Trophoblast cell (in vitro differentiated cells and primary cell): ENCODE results near the gene TTYH2.

Source experiments
- DNase-seq, 2 donors: peaks; one replicate each; pipeline ENCODE4 v3.0.0-alpha.2; 2016
- H2AFZ ChIP-seq: 2 replicates; pipeline ENCODE4 v1.6.1; 2013; ENCODE audit warnings: low read length, moderate library complexity, mild to moderate bottlenecking; ENCODE audit not compliant: insufficient read depth, poor library complexity
- H2AK5ac ChIP-seq: 2 replicates; pipeline ENCODE4 v1.6.1; 2013; ENCODE audit warnings: mild to moderate bottlenecking, low read length
- H2BK120ac ChIP-seq: 2 replicates; pipeline ENCODE4 v1.6.1; 2013; ENCODE audit warnings: low read length, mild to moderate bottlenecking, moderate library complexity; ENCODE audit not compliant: insufficient read depth, poor library complexity
- H2BK12ac ChIP-seq: 2 replicates; pipeline ENCODE4 v1.6.1; 2013; ENCODE audit warnings: mild to moderate bottlenecking, low read length, moderate library complexity
- H2BK5ac ChIP-seq: 2 replicates; pipeline ENCODE4 v1.6.1; 2013; ENCODE audit warnings: low read length, low read depth, moderate library complexity, mild to moderate bottlenecking; ENCODE audit not compliant: poor library complexity
- H3K14ac ChIP-seq: 2 replicates; pipeline ENCODE4 v1.6.1; 2013; ENCODE audit warnings: mild to moderate bottlenecking, low read length
- H3K18ac ChIP-seq: 2 replicates; pipeline ENCODE4 v1.6.1; 2013; ENCODE audit warnings: mild to moderate bottlenecking, low read length
- H3K23ac ChIP-seq: 2 replicates; pipeline ENCODE4 v1.6.1; 2013; ENCODE audit warnings: low read length
- H3K27ac ChIP-seq: 2 replicates; pipeline ENCODE4 v1.5.1; 2013; ENCODE audit warnings: low read depth, mild to moderate bottlenecking, inconsistent platforms, low read length, moderate library complexity
- H3K27me3 ChIP-seq: 2 replicates; pipeline ENCODE4 v1.6.1; 2013; ENCODE audit warnings: inconsistent platforms, mild to moderate bottlenecking, low read length, moderate library complexity; ENCODE audit not compliant: insufficient read depth
- H3K36me3 ChIP-seq, 2 experiments: 1 replicate in 1 of 2; 2 replicates in 1 of 2; pipeline ENCODE4 v1.6.1; 2013; ENCODE audit warnings: low read length in 2 of 2, mild to moderate bottlenecking in 2 of 2, moderate library complexity in 1 of 2; ENCODE audit not compliant: insufficient read depth in 2 of 2, control insufficient read depth in 1 of 2
- H3K4ac ChIP-seq: 2 replicates; pipeline ENCODE4 v1.6.1; 2013; ENCODE audit warnings: low read depth, mild to moderate bottlenecking, low read length, moderate library complexity
- H3K4me1 ChIP-seq, 2 experiments: 1 replicate in 1 of 2; 2 replicates in 1 of 2; pipeline ENCODE4 v1.6.1; 2013; ENCODE audit warnings: low read length in 2 of 2, mild to moderate bottlenecking in 2 of 2, moderate library complexity in 1 of 2; ENCODE audit not compliant: insufficient read depth in 2 of 2, control insufficient read depth in 1 of 2
- H3K4me2 ChIP-seq: 2 replicates; pipeline ENCODE4 v1.6.1; 2013; ENCODE audit warnings: inconsistent platforms, mild to moderate bottlenecking, low read length, moderate library complexity
- H3K4me3 ChIP-seq: 2 replicates; pipeline ENCODE4 v1.5.1; 2013; ENCODE audit warnings: mild to moderate bottlenecking, low read depth, low read length, inconsistent platforms
- H3K79me1 ChIP-seq: one replicate; pipeline ENCODE4 v1.6.1; 2013; ENCODE audit warnings: low read length
- H3K79me2 ChIP-seq: 2 replicates; pipeline ENCODE4 v1.6.1; 2013; ENCODE audit warnings: low read length, mild to moderate bottlenecking; ENCODE audit not compliant: control insufficient read depth, insufficient read depth, poor library complexity
- H3K9ac ChIP-seq: 2 replicates; pipeline ENCODE4 v1.6.1; 2013; ENCODE audit warnings: mild to moderate bottlenecking, low read length
- H3K9me3 ChIP-seq: 2 replicates; pipeline ENCODE4 v1.6.1; 2013; ENCODE audit warnings: low read depth, mild to moderate bottlenecking, control low read depth, inconsistent platforms, low read length; ENCODE audit not compliant: insufficient read depth
- H4K12ac ChIP-seq: 2 replicates; pipeline ENCODE4 v1.6.1; 2013; ENCODE audit warnings: low read depth, mild to moderate bottlenecking, low read length, moderate library complexity
- H4K8ac ChIP-seq: 2 replicates; pipeline ENCODE4 v1.6.1; 2013; ENCODE audit warnings: low read depth, mild to moderate bottlenecking, low read length, moderate library complexity
- H4K91ac ChIP-seq: one replicate; pipeline ENCODE4 v1.6.1; 2013; ENCODE audit warnings: low read depth, mild to moderate bottlenecking, low read length, moderate library complexity
- WGBS: extraction: QIAGEN DNeasy Blood & Tissue Kit; methylation state at CpG from one replicate; pipeline ENCODE4 v1.1.7; 2013; ENCODE audit warnings: missing lambda C conversion rate; ENCODE audit not compliant: insufficient read length, insufficient coverage; ENCODE audit errors: extremely low coverage; 5-methylcytosine and 5-hydroxymethylcytosine counted together

The TTYH2 gene

DNA sequence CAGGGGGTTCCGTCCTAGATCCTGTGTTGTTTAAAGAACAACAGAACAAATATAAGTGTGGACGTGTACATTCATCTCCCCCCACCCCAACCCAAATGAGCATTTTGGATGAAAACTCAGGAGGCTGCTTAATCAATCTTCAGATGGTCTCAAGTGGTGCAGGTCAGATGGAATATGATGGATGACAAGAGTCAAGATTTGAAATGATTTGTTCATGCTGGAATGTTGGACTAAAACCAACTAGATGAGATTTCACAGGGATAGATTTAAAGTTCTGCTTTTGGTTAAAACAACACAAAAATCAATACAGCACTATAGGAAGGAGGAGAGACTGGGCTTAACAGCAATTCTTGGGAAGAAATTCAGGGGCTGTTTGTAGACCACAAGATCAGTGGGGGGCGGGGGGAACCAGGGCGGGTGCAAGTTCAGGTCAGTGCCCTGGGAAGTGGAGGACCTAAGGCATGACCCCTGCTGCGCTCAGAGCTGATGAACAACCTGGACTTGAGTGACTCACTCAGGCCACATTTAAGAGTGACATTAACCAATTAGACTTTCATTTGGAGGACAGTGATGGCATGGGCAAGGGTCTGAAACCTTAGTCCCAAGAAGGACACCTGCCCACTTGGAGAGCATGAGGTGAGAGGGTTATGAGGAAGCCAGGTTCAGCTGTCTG lies 15.1 kb downstream of the TTYH2 start:
- no peaks in the 10 kb centered on the region for H3K79me2 ChIP-seq
- H2BK120ac ChIP-seq: no peak overlapping the region
- H4K91ac ChIP-seq: no peak overlapping the region
- H3K79me1 ChIP-seq: no peaks in the 10 kb centered on the region
- H3K27ac ChIP-seq: no peak overlapping the region
- no peak overlapping the region for H2BK5ac ChIP-seq
- H3K18ac ChIP-seq: no peak overlapping the region
- peaks cover 5% of the 10 kb centered on the region for H3K9me3 ChIP-seq
- H2AK5ac ChIP-seq: no peak overlapping the region
- no peak overlapping the region for H2BK12ac ChIP-seq
- no peaks in the 10 kb centered on the region for H3K4me1 ChIP-seq
- H4K8ac ChIP-seq: no peak overlapping the region
- H3K14ac ChIP-seq: no peak overlapping the region
- H4K12ac ChIP-seq: no peak overlapping the region
- WGBS: no CpG with 5 or more reads among the region's 5 CpGs
- H3K36me3 ChIP-seq: no peaks in the 10 kb centered on the region
- DNase-seq: no peak
- H3K4me3 ChIP-seq: no peak overlapping the region
- H3K4me2 ChIP-seq: no peak overlapping the region
- no peak overlapping the region for H3K9ac ChIP-seq
- no peaks in the 10 kb centered on the region for H3K27me3 ChIP-seq
- no peak overlapping the region for H3K4ac ChIP-seq
- no peak overlapping the region for H2AFZ ChIP-seq
- H3K23ac ChIP-seq: no peak overlapping the region

DNA sequence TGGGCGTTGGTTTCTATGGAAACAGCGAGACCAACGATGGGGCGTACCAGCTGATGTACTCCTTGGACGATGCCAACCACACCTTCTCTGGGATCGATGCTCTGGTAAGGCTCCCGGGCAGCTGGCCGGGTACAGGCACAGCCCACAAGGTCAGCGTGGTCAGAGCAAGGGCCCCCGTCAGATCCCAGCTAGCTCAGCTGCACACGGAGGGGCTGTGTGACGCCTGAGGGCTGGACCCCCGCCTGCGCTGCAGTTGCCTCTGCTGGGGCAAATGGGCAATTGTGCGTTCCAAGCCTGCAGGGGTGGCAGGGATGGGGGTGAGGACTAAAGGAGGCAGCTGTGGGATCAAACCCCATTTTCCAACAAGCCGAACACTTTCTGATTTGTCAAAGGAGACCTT lies 17.5 kb downstream of the TTYH2 start:
- Histone ChIP-seq H2BK120ac (no peak overlapping the region), H3K27me3 (no peaks in the 10 kb centered on the region), H4K91ac (no peak overlapping the region), H3K9me3 (no peaks in the 10 kb centered on the region), H3K36me3 (no peaks in the 10 kb centered on the region), H3K79me2 (no peaks in the 10 kb centered on the region), H3K27ac (no peak overlapping the region), H4K8ac (no peak overlapping the region), H3K4me3 (no peak overlapping the region), H3K14ac (no peak overlapping the region), H3K9ac (no peak overlapping the region), H3K4me1 (no peaks in the 10 kb centered on the region), H2AFZ (no peak overlapping the region), H3K4ac (no peak overlapping the region), H2BK5ac (no peak overlapping the region), H3K18ac (no peak overlapping the region), H2BK12ac (no peak overlapping the region), H3K79me1 (no peaks in the 10 kb centered on the region), H3K23ac (no peak overlapping the region), H4K12ac (no peak overlapping the region), H2AK5ac (no peak overlapping the region), H3K4me2 (no peak overlapping the region)
- WGBS: no CpG with 5 or more reads among the region's 16 CpGs
- no peak for DNase-seq

DNA sequence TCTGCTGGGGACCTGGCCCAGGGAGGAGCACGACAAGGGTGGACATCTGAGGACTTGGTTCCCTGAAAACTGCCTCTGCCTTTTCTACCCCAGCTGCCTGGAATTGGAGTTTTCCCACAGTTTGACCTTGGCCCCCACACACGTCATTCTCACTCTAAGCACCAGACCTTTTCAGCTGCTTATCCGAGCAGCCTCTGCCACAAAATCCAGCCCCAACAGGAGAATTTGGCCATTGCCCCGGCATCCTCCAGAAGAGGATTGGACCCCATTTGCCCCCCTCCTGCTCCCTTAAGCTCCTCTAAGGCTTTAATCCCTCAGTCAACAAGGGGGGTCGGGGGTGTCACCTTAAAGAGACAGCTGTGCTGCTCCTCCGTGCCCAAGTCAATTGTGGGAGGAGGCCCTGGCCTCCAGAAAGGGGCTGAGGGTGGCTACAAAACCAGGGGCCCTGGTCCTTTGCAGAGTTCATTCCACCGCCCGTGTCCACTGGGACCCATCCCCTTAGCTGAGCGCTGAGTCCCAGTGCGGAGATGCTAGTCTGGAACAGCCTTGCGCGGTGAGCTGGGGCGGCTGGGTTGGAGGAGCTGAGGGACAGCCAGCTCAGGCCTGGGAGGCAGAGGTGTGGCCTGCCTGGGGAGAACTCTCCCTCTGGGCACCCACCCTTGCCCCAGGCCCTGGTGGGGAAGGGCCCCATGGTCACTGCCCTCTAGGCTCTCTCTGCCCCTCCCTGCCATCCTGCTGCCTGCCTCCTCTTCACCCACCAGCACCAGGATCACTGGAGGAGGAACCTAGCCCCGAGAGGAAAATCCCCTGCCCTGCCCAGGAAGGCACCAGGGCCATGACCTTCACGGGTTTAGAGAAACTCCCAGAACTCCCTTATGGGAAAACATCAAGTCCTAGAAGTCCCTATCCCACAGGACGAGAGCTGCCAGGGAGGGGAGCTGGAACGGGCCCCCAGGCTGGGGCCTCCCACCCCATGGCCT lies 18.8 kb downstream of the TTYH2 start:
- Histone ChIP-seq H4K12ac (no peak overlapping the region), H3K4ac (no peak overlapping the region), H3K18ac (no peak overlapping the region), H3K4me1 (no peaks in the 10 kb centered on the region), H2AFZ (no peak overlapping the region), H3K27me3 (no peaks in the 10 kb centered on the region), H2BK12ac (no peak overlapping the region), H3K36me3 (no peaks in the 10 kb centered on the region), H3K14ac (no peak overlapping the region), H3K9me3 (no peaks in the 10 kb centered on the region), H3K4me3 (no peak overlapping the region), H3K27ac (no peak overlapping the region), H4K8ac (no peak overlapping the region), H3K79me2 (no peaks in the 10 kb centered on the region), H3K9ac (no peak overlapping the region), H4K91ac (no peak overlapping the region), H2AK5ac (no peak overlapping the region), H3K23ac (no peak overlapping the region), H2BK5ac (no peak overlapping the region), H2BK120ac (no peak overlapping the region), H3K79me1 (no peaks in the 10 kb centered on the region), H3K4me2 (no peak overlapping the region)
- no CpG with 5 or more reads among the region's 17 CpGs for WGBS
- no peak for DNase-seq

DNA sequence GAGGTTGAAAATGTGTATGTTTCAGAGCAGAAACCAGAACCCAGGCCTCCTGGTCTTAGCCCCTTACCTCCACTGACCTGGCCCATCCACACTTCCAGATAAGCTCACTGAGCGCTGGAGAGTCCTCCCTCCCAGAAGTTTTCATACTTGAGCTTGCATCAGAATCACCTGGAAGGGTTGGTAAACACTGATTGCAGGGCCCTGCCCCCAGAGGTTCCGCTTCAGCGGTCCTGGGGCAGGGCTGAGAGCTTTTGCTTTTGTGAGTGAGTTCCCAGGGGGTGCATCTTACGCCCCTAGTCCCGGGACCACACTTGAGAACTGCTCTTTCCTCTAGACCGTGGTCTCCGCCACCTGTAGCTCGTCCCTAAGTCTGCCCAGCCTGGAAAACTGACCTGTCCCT lies 20.6 kb downstream of the TTYH2 start:
- H2BK12ac ChIP-seq: no peak overlapping the region
- H3K4me1 ChIP-seq: no peaks in the 10 kb centered on the region
- H4K91ac ChIP-seq: no peak overlapping the region
- no peaks in the 10 kb centered on the region for H3K36me3 ChIP-seq
- H3K14ac ChIP-seq: no peak overlapping the region
- WGBS: no CpG with 5 or more reads among the region's 8 CpGs
- no peak overlapping the region for H3K4me2 ChIP-seq
- H3K4me3 ChIP-seq: no peak overlapping the region
- no peaks in the 10 kb centered on the region for H3K79me1 ChIP-seq
- no peaks in the 10 kb centered on the region for H3K9me3 ChIP-seq
- no peak overlapping the region for H3K18ac ChIP-seq
- H3K4ac ChIP-seq: no peak overlapping the region
- no peaks in the 10 kb centered on the region for H3K27me3 ChIP-seq
- H4K12ac ChIP-seq: no peak overlapping the region
- no peak overlapping the region for H4K8ac ChIP-seq
- H2BK120ac ChIP-seq: no peak overlapping the region
- H2AFZ ChIP-seq: no peak overlapping the region
- H3K23ac ChIP-seq: no peak overlapping the region
- H2AK5ac ChIP-seq: no peak overlapping the region
- no peak overlapping the region for H3K27ac ChIP-seq
- no peak overlapping the region for H3K9ac ChIP-seq
- DNase-seq: no peak
- no peaks in the 10 kb centered on the region for H3K79me2 ChIP-seq
- no peak overlapping the region for H2BK5ac ChIP-seq
